ENCODE results near the gene LTB.

DNA sequence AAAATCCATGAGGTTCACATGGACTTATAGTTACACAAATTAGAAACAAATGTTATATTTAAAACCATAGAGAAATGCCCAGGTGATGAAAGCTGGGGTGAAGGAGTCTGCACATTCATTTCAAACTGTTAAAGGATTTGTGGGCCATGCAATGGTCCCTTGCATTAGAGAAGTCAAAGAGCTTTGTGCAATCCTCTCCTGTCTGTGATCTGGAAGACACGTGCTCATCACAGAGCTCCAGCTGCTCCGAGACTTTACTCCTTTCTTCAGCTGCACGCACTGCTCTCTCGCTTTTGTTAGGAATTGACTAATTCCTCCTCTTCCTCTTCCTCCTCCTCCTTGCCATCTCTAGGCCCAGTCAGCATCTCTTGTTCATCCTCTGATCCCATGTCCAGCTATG, 28.7 kb upstream of the LTB start:
- TF ChIP-seq ZNF239 (tag by site-specific recombination; IDR thresholded peaks at IDR 0.05) (no peak), ZNF175 (tag by site-specific recombination; IDR thresholded peaks at IDR 0.05) (no peak), ZNF335 (tag by site-specific recombination; conservative IDR thresholded peaks at IDR 0.05) (no peak), OSR2 (tag by site-specific recombination; IDR thresholded peaks at IDR 0.05) (no peak), ZNF707 (tag by site-specific recombination; IDR thresholded peaks at IDR 0.05) (no peak), ZNF366 (tag by site-specific recombination; conservative IDR thresholded peaks at IDR 0.05) (no peak), ZBTB7A (tag by site-specific recombination; IDR thresholded peaks at IDR 0.05; ENCODE audit: low read depth) (no peak)
- TF ChIP-seq, protein P1, sequence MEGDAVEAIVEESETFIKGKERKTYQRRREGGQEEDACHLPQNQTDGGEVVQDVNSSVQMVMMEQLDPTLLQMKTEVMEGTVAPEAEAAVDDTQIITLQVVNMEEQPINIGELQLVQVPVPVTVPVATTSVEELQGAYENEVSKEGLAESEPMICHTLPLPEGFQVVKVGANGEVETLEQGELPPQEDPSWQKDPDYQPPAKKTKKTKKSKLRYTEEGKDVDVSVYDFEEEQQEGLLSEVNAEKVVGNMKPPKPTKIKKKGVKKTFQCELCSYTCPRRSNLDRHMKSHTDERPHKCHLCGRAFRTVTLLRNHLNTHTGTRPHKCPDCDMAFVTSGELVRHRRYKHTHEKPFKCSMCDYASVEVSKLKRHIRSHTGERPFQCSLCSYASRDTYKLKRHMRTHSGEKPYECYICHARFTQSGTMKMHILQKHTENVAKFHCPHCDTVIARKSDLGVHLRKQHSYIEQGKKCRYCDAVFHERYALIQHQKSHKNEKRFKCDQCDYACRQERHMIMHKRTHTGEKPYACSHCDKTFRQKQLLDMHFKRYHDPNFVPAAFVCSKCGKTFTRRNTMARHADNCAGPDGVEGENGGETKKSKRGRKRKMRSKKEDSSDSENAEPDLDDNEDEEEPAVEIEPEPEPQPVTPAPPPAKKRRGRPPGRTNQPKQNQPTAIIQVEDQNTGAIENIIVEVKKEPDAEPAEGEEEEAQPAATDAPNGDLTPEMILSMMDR (tag by site-specific recombination; IDR thresholded peaks at IDR 0.05) = no peak

Data from HEK293 (cell line).